ENCODE data around the gene ABHD16B.

DNA sequence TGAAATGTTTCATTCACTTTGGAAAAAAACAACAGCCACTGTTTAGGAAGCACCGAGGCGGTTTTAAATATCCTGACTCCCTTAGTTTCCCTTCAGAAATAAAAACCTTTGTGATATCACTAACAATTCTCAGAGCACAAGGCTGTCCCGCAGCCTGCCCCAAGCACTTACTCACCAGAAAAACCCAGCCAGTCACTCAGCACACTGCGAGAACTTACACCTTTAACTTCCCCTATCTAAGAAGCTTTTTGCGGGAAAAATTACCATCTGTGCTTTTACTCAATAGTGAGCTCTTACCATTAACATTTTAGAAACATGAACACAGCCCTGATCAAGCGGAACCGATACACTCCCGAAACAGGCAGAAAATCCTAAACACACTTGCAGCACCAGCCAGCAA lies 39.5 kb upstream of the ABHD16B start:
- no peak for TF ChIP-seq POLR2AphosphoS5 (IDR thresholded peaks at IDR 0.05; ENCODE audit: low read depth, low read length)
- no peak for TF ChIP-seq SPI1 (IDR thresholded peaks at IDR 0.05; ENCODE audit: low read depth, low read length)
- no peak for TF ChIP-seq TAF1 (IDR thresholded peaks at IDR 0.05; ENCODE audit: low read depth, low read length)
- TF ChIP-seq POU2F2 (IDR thresholded peaks at IDR 0.05; ENCODE audit: low read depth, low read length), result no peak
- no peak for TF ChIP-seq POLR2A (IDR thresholded peaks at IDR 0.05; ENCODE audit: low read depth, low read length)
- TF ChIP-seq PAX5 (IDR thresholded peaks at IDR 0.05; ENCODE audit: insufficient read depth, low read length, severe bottlenecking), result no peak
